CD14-positive monocyte (primary cell): ENCODE data around the gene POU2F2. TPM values are rescaled to one million over a fixed set of nuclear protein-coding genes. Genes with fewer than 3 reads are reported as not detected.

Experiments
- DNase-seq, 3 donors: peaks; one replicate each; pipeline ENCODE4 v3.0.0-alpha.2; 2011 to 2022
- H2AFZ ChIP-seq: 2 replicates; pipeline ENCODE4 v1.6.0; 2012; ENCODE audit warnings: mild to moderate bottlenecking, low read depth, low read length, inconsistent platforms; ENCODE audit not compliant: insufficient read depth, poor library complexity, severe bottlenecking
- H3K27ac ChIP-seq, 2 donors: 1 replicate in 1 of 2; 2 replicates in 1 of 2; pipeline ENCODE4 v1.5.1; 2012 to 2013; ENCODE audit warnings: low read length in 2 of 2, control low read depth in 1 of 2, inconsistent platforms in 1 of 2, low read depth in 1 of 2, mild to moderate bottlenecking in 1 of 2
- H3K27me3 ChIP-seq, 2 donors: one replicate each; pipeline versions ENCODE4 v1.6.0 to v1.6.1; 2011 to 2013; ENCODE audit warnings: low read length in 2 of 2; ENCODE audit not compliant: control insufficient read depth in 2 of 2, insufficient read depth in 2 of 2
- H3K36me3 ChIP-seq, 2 donors: replicated peaks in 1 of 2; 1 replicate in 1 of 2; 2 replicates in 1 of 2; pipeline versions ENCODE4 v1.5.1 to v1.6.1; 2012 to 2013; ENCODE audit warnings: low read length in 2 of 2, control low read depth in 1 of 2, inconsistent platforms in 1 of 2, mild to moderate bottlenecking in 1 of 2; ENCODE audit not compliant: insufficient read depth in 2 of 2, control insufficient read depth in 1 of 2
- H3K4me1 ChIP-seq, 2 donors: 1 replicate in 1 of 2; 2 replicates in 1 of 2; pipeline versions ENCODE4 v1.5.1 to v1.6.1; 2012 to 2013; ENCODE audit warnings: low read length in 2 of 2, control low read depth in 1 of 2, inconsistent platforms in 1 of 2, mild to moderate bottlenecking in 1 of 2, moderate library complexity in 1 of 2; ENCODE audit not compliant: insufficient read depth in 2 of 2, control insufficient read depth in 1 of 2
- H3K4me2 ChIP-seq: replicated peaks from 2 replicates; pipeline ENCODE3; 2012; ENCODE audit warnings: low read length, moderate library complexity, mild to moderate bottlenecking; ENCODE audit not compliant: poor library complexity, severe bottlenecking; ENCODE audit errors: extremely low read depth
- H3K4me3 ChIP-seq, 3 experiments: fragments of 200-600 bp in 1 of 3; sonication (generic) in 1 of 3; replicated peaks in 1 of 3; 1 replicate in 2 of 3; 2 replicates in 1 of 3; pipeline ENCODE4 v1.5.1; 2011 to 2013; ENCODE audit warnings: low read length in 3 of 3, mild to moderate bottlenecking in 3 of 3, control low read depth in 2 of 3, low read depth in 2 of 3, inconsistent platforms in 1 of 3, moderate library complexity in 1 of 3
- H3K79me2 ChIP-seq: 2 replicates; pipeline ENCODE4 v1.6.0; 2012; ENCODE audit warnings: mild to moderate bottlenecking, control low read depth, inconsistent platforms, low read length, moderate library complexity; ENCODE audit not compliant: insufficient read depth
- H3K9ac ChIP-seq: 2 replicates; pipeline ENCODE4 v1.6.0; 2017; ENCODE audit warnings: low read length, mild to moderate bottlenecking; ENCODE audit not compliant: insufficient read depth, poor library complexity, severe bottlenecking
- H3K9me3 ChIP-seq, 2 donors: replicated peaks in 1 of 2; 1 replicate in 1 of 2; 2 replicates in 1 of 2; pipeline versions ENCODE4 v1.5.1 to v1.6.1; 2012 to 2013; ENCODE audit warnings: low read length in 2 of 2, control low read depth in 1 of 2; ENCODE audit not compliant: control insufficient read depth in 1 of 2, insufficient read depth in 1 of 2
- H4K20me1 ChIP-seq: 2 replicates; pipeline ENCODE4 v1.6.0; 2012; ENCODE audit warnings: mild to moderate bottlenecking, low read length, control low read depth, moderate library complexity; ENCODE audit not compliant: insufficient read depth
- H3K27ac Mint-ChIP-seq, 7 donors: one replicate each; pipeline ENCODE4 v1.8.0; 2020; ENCODE audit warnings: mild to moderate bottlenecking in 7 of 7, mixed read lengths in 7 of 7, moderate library complexity in 6 of 7, inconsistent platforms in 2 of 7
- H3K27me3 Mint-ChIP-seq, 3 donors: one replicate each; pipeline ENCODE4 v1.8.0; 2021 to 2022; ENCODE audit warnings: low read depth in 3 of 3, mild to moderate bottlenecking in 3 of 3, mixed read lengths in 3 of 3, moderate library complexity in 3 of 3, inconsistent platforms in 1 of 3
- H3K36me3 Mint-ChIP-seq, 2 donors: one replicate each; pipeline ENCODE4 v1.8.0; 2020; ENCODE audit warnings: mixed read lengths in 2 of 2, inconsistent platforms in 1 of 2, mild to moderate bottlenecking in 1 of 2
- H3K4me1 Mint-ChIP-seq: one replicate; pipeline ENCODE4 v1.8.0; 2020; ENCODE audit warnings: mild to moderate bottlenecking, mixed read lengths
- H3K4me3 Mint-ChIP-seq, 2 donors: one replicate each; pipeline ENCODE4 v1.8.0; 2020; ENCODE audit warnings: mild to moderate bottlenecking in 2 of 2, mixed read lengths in 2 of 2, moderate library complexity in 1 of 2
- H3K9me3 Mint-ChIP-seq, 7 donors: one replicate each; pipeline ENCODE4 v1.8.0; 2020 to 2022; ENCODE audit warnings: mixed read lengths in 7 of 7, mild to moderate bottlenecking in 6 of 7, moderate library complexity in 6 of 7, inconsistent platforms in 2 of 7
- CTCF ChIP-seq: fragments of 200-600 bp; IDR thresholded peaks from one replicate; pipeline ENCODE4 v1.8.0; 2022; ENCODE audit warnings: antibody characterized with exemption, mild to moderate bottlenecking
- WGBS: methylation state at CpG from one replicate; pipeline ENCODE4 v1.1.5; 2013; ENCODE audit warnings: missing lambda C conversion rate; ENCODE audit not compliant: insufficient coverage; 5-methylcytosine and 5-hydroxymethylcytosine counted together
- intact Hi-C, 2 donors: fragments of 100-400 bp; cut with micrococcal nuclease; formaldehyde crosslinking; loops; one replicate each; pipeline versions ENCODE4 v1.15.0 to v1.15.1; 2023
- polyA plus RNA-seq, 3 donors: library from polyadenylated mRNA; depleted of rRNA in 1 of 3; unstranded in 2 of 3; stranded (reverse) in 1 of 3; fragments of 300-500 nt in 2 of 3; fragments of >200 nt in 1 of 3; fragmentation: Illumina TruSeq in 2 of 3; gene quantifications; 1 replicate in 2 of 3; 2 replicates in 1 of 3; pipeline ENCODE4 v1.2.3, GENCODE V29; 2012 to 2021

POU2F2 gene
- polyA plus RNA-seq, 3 donors: 20.0 to 147 (median 28.2) TPM

- H3K27me3 Mint-ChIP-seq: peaks cover 0 to 2% (median 0%) of the 10 kb centered on the region in 3 donors
- H4K20me1 ChIP-seq: peaks cover 99% of the 10 kb centered on the region
- no peak overlapping the region for H3K4me3 ChIP-seq
- H3K4me2 ChIP-seq: no peak overlapping the region
- intact Hi-C loops: no loop called here
- no peaks in the 10 kb centered on the region for H3K27me3 ChIP-seq
- no peaks in the 10 kb centered on the region for H3K4me1 ChIP-seq
- no peaks in the 10 kb centered on the region for H3K9me3 ChIP-seq
- no peak for TF ChIP-seq CTCF
- no peaks in the 10 kb centered on the region for H3K9me3 Mint-ChIP-seq
- H2AFZ ChIP-seq: no peak overlapping the region
- no peak for DNase-seq
- H3K9ac ChIP-seq: no peak overlapping the region
- no peak overlapping the region for H3K4me3 Mint-ChIP-seq
- H3K79me2 ChIP-seq: peaks cover 6% of the 10 kb centered on the region
- peaks cover 2% of the 10 kb centered on the region for H3K4me1 Mint-ChIP-seq
- peak overlapping the region in 1 of 7 donors; percentile 32 for H3K27ac Mint-ChIP-seq
- H3K27ac ChIP-seq: no peak overlapping the region
- H3K36me3 ChIP-seq: peaks cover 78 to 100% of the 10 kb centered on the region in 2 donors
- peaks cover 72 to 94% of the 10 kb centered on the region in 2 donors for H3K36me3 Mint-ChIP-seq
- 83% methylated on average over 5 of the region's 6 CpGs for WGBS
Measured at GRCh38 chr19:42099336-42099925, 32.8 kb downstream of the POU2F2 start.

GRCh38 chr19:42098781-42099180, 33.5 kb downstream of the POU2F2 start:
- no peak overlapping the region for H2AFZ ChIP-seq
- H3K9ac ChIP-seq: no peak overlapping the region
- H3K36me3 ChIP-seq: peaks cover 78 to 100% of the 10 kb centered on the region in 2 donors
- H4K20me1 ChIP-seq: peaks cover 99% of the 10 kb centered on the region
- no peak overlapping the region for H3K27ac ChIP-seq
- Mint-ChIP-seq H3K4me3 (no peak overlapping the region), H3K27ac (no peak overlapping the region), H3K36me3 (peaks cover 73 to 94% of the 10 kb centered on the region in 2 donors), H3K4me1 (peaks cover 2% of the 10 kb centered on the region), H3K9me3 (no peaks in the 10 kb centered on the region), H3K27me3 (peaks cover 0 to 2% (median 0%) of the 10 kb centered on the region in 3 donors)
- no peaks in the 10 kb centered on the region for H3K4me1 ChIP-seq
- H3K79me2 ChIP-seq: peaks cover 4% of the 10 kb centered on the region
- H3K9me3 ChIP-seq: no peaks in the 10 kb centered on the region
- no peaks in the 10 kb centered on the region for H3K27me3 ChIP-seq
- 100% methylated on average over 2 of the region's 6 CpGs for WGBS
- intact Hi-C loops: no loop called here
- DNase-seq: no peak
- no peak overlapping the region for H3K4me3 ChIP-seq
- TF ChIP-seq CTCF: no peak
- H3K4me2 ChIP-seq: no peak overlapping the region
